Lower lobe of right lung (tissue), 2 donors: Measurements from ENCODE around the gene GDI1. TPM values are rescaled to one million over a fixed set of nuclear protein-coding genes. Genes with fewer than 3 reads are reported as not detected.
A peak's percentile ranks its signal among the peaks of the same experiment; 100 is the strongest.

Source experiments
- ATAC-seq, 2 donors: fragments of 200-7000 bp; cut with Tn5 transposase; one replicate each; pipeline ENCODE4 v1.9.1; 2020 to 2022; ENCODE audit warnings: mild to moderate bottlenecking in 2 of 2, moderate library complexity in 2 of 2
- DNase-seq: peaks from one replicate; pipeline ENCODE4 v3.0.0-alpha.2; 2020
- H3K27ac ChIP-seq: fragments of 200-600 bp; one replicate; pipeline ENCODE4 v1.8.0; 2022
- H3K27me3 ChIP-seq: fragments of 200-600 bp; one replicate; pipeline ENCODE4 v1.8.0; 2022; ENCODE audit warnings: low read depth
- H3K36me3 ChIP-seq: fragments of 200-600 bp; one replicate; pipeline ENCODE4 v1.8.0; 2022; ENCODE audit warnings: mild to moderate bottlenecking
- H3K4me1 ChIP-seq: fragments of 200-600 bp; one replicate; pipeline ENCODE4 v1.8.0; 2022
- H3K4me3 ChIP-seq: fragments of 200-600 bp; one replicate; pipeline ENCODE4 v1.8.0; 2022; ENCODE audit warnings: mild to moderate bottlenecking
- H3K9me3 ChIP-seq: fragments of 200-600 bp; one replicate; pipeline ENCODE4 v1.8.0; 2022
- intact Hi-C: fragments of 100-400 bp; cut with DNase I; formaldehyde crosslinking; loops from one replicate; pipeline ENCODE4 v1.11.0; 2022
- total RNA-seq: library from RNA; stranded (reverse); fragmentation: NEBNext Ultra II Directional; extraction: Animal tissue kit (Norgen Biotek cat#: 25700); gene quantifications from one replicate; pipeline ENCODE4 v1.2.1, GENCODE V29; 2021
- TF ChIP-seq, protein P1 (sequence below): fragments of 200-600 bp; IDR thresholded peaks from one replicate; pipeline ENCODE4 v1.8.0; 2022; ENCODE audit warnings: antibody characterized with exemption, mild to moderate bottlenecking
- donor health status: DM: no; HTN: yes; CAD: no; lungs with severe emphysema.

Gene GDI1
- total RNA-seq, 1 donor from 2014 or later: 111 TPM

DNA sequence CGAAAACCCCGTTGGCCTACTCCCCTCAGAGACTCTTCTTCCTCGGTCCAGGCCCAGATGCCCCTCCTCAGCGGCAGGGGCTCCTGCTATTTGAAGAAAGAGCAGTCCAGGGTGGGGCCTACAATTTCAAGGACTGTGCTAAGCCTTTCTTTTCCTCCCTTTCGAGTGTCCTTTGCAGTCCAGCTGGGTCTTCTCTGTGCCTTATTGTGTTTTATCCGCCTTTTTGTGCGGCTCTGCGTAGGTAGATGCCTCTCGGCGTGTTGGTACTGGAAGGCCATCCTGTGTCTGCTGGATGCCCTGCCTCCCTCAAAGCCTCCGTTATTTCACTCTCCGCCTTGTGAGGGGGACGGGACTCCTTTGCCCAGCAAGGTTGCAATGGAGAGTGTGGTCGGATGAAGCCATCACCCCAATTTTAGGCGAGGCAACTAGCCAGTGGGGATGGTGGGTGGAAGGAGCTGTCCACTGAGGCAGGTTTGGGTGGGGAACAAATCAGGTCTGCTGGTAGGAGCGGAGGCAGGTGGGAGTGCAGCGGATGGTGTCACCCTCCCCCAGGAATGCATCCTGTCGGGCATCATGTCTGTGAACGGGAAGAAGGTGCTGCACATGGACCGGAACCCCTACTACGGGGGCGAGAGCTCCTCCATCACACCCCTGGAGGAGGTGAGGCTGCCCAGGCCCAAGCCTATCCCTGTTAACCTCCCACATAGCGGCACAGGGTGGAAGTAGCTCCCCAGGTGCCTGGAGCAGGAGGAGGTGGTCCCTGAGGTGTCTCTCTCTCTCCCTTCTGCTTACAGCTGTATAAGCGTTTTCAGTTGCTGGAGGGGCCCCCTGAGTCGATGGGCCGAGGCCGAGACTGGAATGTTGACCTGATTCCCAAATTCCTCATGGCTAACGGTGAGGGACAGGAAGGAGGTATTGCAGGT is 1.3 kb downstream of the GDI1 start:
- Histone ChIP-seq H3K9me3 (no peaks in the 10 kb centered on the region), H3K27ac (peak overlapping the region; percentile 81), H3K36me3 (peaks cover 55% of the 10 kb centered on the region), H3K27me3 (no peaks in the 10 kb centered on the region), H3K4me3 (peak overlapping the region; percentile 79), H3K4me1 (peaks cover 12% of the 10 kb centered on the region)
- TF ChIP-seq, protein P1, sequence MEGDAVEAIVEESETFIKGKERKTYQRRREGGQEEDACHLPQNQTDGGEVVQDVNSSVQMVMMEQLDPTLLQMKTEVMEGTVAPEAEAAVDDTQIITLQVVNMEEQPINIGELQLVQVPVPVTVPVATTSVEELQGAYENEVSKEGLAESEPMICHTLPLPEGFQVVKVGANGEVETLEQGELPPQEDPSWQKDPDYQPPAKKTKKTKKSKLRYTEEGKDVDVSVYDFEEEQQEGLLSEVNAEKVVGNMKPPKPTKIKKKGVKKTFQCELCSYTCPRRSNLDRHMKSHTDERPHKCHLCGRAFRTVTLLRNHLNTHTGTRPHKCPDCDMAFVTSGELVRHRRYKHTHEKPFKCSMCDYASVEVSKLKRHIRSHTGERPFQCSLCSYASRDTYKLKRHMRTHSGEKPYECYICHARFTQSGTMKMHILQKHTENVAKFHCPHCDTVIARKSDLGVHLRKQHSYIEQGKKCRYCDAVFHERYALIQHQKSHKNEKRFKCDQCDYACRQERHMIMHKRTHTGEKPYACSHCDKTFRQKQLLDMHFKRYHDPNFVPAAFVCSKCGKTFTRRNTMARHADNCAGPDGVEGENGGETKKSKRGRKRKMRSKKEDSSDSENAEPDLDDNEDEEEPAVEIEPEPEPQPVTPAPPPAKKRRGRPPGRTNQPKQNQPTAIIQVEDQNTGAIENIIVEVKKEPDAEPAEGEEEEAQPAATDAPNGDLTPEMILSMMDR: no peak
- ATAC-seq (no peak), DNase-seq (no peak)
- intact Hi-C loops: no loop called here

DNA sequence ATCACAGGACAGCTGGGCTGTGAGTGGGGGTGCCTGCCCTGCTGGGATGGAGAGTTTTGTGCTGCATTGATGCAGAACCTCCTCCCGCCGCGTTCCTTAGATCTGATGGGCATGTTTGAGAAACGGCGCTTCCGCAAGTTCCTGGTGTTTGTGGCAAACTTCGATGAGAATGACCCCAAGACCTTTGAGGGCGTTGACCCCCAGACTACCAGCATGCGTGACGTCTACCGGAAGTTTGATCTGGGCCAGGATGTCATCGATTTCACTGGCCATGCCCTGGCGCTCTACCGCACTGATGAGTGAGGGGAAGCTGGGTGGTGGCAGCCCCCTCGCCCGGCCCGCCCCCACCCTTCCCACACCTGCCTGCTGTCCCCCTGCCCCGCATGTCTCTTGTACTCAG is 2.9 kb downstream of the GDI1 start:
- Histone ChIP-seq H3K27ac (no peak overlapping the region), H3K4me1 (peaks cover 14% of the 10 kb centered on the region), H3K4me3 (no peak overlapping the region), H3K36me3 (peaks cover 39% of the 10 kb centered on the region), H3K27me3 (no peaks in the 10 kb centered on the region), H3K9me3 (no peaks in the 10 kb centered on the region)
- DNase-seq (no peak), ATAC-seq (no peak)
- TF ChIP-seq, protein P1: no peak
- intact Hi-C loops: no loop called here

DNA sequence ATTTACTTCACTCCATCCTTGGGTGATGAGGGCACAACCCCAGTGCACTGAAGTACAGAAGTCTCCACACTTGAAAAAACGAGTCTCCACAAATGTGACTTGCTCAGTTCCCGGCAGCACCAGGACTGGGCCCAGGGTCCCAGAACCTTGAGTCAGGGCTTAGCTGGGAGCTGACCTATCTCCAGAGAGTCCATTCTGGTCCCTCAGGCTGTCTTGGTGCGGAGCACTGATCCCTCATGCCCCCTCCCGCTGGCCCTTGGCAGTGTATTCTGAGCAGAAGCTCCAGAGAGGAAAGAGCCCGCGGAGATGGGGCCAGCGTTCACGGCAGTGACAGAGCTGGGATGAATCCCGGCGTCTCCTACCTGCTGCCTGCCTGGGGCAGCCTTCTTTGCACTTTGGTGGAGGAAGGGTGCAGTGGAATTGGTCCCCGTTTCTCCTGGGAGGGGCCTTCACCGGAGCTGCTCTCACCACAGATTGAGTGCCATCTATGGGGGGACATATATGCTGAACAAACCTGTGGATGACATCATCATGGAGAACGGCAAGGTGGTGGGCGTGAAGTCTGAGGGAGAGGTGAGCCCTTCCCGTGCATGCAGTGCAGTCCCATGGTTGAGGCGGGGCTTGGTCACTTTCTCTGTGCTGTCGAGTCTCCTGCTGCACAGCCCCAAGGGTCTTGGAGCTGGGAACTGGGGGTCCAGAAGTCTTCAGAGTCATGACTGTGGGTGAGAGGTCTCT is 3.8 kb downstream of the GDI1 start:
- no peaks in the 10 kb centered on the region for H3K9me3 ChIP-seq
- intact Hi-C loops: no loop called here
- TF ChIP-seq, protein P1: no peak
- ATAC-seq (no peak), DNase-seq (no peak)
- no peak overlapping the region for H3K27ac ChIP-seq
- H3K4me1 ChIP-seq: peaks cover 24% of the 10 kb centered on the region
- H3K36me3 ChIP-seq: peaks cover 32% of the 10 kb centered on the region
- H3K27me3 ChIP-seq: no peaks in the 10 kb centered on the region
- H3K4me3 ChIP-seq: no peak overlapping the region

- intact Hi-C loops: no loop called here
- H3K9me3 ChIP-seq: no peaks in the 10 kb centered on the region
- DNase-seq (no peak), ATAC-seq (no peak)
- TF ChIP-seq, protein P1: no peak
- H3K36me3 ChIP-seq: peaks cover 32% of the 10 kb centered on the region
- H3K4me3 ChIP-seq: no peak overlapping the region
- H3K27ac ChIP-seq: no peak overlapping the region
- no peaks in the 10 kb centered on the region for H3K27me3 ChIP-seq
- peaks cover 21% of the 10 kb centered on the region for H3K4me1 ChIP-seq
These were observed 4.6 kb downstream of the GDI1 start for GRCh38 chrX:154441564-154441963.

- TF ChIP-seq, protein P1: no peak
- Histone ChIP-seq H3K9me3 (no peaks in the 10 kb centered on the region), H3K4me1 (peaks cover 21% of the 10 kb centered on the region), H3K36me3 (peaks cover 32% of the 10 kb centered on the region), H3K27me3 (no peaks in the 10 kb centered on the region), H3K27ac (no peak overlapping the region), H3K4me3 (no peak overlapping the region)
- intact Hi-C loops: no loop called here
- no peak for DNase-seq
- no peak for ATAC-seq
These were observed 5.2 kb downstream of the GDI1 start for GRCh38 chrX:154441984-154442707.
